Measurements from ENCODE around the gene VPS16. TPM values are rescaled to one million over a fixed set of nuclear protein-coding genes. Genes with fewer than 3 reads are reported as not detected.
A peak's percentile ranks its signal among the peaks of the same experiment; 100 is the strongest.

VPS16 gene
- total RNA-seq, 1 donor, result 32.0 TPM

DNA sequence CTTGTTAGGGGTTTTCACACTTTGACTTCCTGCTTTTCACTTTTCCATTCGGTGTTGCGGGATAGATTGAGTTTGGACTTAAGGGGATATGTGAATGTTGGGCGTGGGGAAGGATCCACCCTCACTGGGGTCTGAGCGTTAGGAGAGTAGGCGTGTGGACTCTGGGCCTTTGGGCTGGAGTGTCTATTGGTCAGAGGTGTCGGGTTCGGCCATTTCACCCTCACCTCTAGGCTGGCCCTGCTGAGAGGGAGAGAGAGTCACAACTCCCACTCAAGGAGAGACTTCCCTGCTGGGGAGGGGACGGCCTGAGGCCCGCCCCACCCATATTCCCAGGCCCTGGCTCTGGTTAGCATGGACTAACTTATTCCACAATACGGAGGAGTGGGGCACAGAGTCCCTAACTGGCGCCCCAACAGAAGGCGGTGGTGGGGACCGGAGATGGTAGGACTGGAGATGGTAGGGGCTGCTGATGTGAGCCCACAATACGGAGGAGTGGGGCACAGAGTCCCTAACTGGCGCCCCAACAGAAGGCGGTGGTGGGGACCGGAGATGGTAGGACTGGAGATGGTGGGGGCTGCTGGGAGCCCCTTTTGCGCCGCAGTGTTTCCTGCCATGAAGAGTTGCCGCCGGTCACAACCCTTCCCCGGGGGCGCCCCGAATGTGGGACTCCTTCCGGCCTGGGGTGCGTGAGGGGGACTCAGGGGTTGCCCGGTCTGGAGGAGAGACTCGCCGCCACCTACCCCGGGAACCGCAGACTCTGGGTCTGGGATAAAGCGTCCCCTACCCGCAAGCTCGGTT is 31.3 kb downstream of the VPS16 start:
- H3K4me3 ChIP-seq (ENCODE audit: low read depth, low read length), result peak overlapping the region; percentile 90
- DNase-seq (ENCODE audit: low read depth), result no peak
- TF ChIP-seq, protein P1, sequence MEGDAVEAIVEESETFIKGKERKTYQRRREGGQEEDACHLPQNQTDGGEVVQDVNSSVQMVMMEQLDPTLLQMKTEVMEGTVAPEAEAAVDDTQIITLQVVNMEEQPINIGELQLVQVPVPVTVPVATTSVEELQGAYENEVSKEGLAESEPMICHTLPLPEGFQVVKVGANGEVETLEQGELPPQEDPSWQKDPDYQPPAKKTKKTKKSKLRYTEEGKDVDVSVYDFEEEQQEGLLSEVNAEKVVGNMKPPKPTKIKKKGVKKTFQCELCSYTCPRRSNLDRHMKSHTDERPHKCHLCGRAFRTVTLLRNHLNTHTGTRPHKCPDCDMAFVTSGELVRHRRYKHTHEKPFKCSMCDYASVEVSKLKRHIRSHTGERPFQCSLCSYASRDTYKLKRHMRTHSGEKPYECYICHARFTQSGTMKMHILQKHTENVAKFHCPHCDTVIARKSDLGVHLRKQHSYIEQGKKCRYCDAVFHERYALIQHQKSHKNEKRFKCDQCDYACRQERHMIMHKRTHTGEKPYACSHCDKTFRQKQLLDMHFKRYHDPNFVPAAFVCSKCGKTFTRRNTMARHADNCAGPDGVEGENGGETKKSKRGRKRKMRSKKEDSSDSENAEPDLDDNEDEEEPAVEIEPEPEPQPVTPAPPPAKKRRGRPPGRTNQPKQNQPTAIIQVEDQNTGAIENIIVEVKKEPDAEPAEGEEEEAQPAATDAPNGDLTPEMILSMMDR (IDR thresholded peaks at IDR 0.05; ENCODE audit: insufficient read depth, low read length), result no peak

DNA sequence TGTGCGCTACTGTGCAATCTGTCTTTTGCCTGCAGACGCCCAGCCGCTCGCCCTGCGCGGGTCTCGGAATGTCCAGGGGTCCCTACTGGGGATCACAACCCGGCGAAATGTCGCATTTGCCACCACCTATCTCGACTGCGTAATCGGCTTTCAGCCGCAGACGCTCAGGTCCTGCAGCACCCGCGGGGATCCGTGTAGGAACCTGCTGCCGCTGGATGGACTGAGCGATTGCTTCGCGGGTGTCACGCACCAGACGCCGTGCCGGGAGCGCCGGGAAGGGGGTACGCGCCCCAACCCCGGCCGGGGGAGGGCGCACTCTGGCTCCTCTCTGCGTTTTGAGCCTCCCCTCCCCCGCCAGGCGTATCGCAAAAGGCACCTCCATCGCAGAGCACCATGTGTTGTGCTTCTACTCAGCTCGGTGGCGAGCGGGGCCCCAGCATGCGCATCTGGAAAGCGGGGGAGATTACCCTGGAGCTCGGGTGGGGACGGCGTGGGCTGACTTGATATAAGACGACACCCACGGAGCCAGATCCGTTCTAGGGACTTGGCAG is 32.0 kb downstream of the VPS16 start:
- peak; percentile 43 for DNase-seq (ENCODE audit: low read depth)
- peak overlapping the region; percentile 90 for H3K4me3 ChIP-seq (ENCODE audit: low read depth, low read length)
- TF ChIP-seq, protein P1 (IDR thresholded peaks at IDR 0.05; ENCODE audit: insufficient read depth, low read length), result peak; percentile 19

DNA sequence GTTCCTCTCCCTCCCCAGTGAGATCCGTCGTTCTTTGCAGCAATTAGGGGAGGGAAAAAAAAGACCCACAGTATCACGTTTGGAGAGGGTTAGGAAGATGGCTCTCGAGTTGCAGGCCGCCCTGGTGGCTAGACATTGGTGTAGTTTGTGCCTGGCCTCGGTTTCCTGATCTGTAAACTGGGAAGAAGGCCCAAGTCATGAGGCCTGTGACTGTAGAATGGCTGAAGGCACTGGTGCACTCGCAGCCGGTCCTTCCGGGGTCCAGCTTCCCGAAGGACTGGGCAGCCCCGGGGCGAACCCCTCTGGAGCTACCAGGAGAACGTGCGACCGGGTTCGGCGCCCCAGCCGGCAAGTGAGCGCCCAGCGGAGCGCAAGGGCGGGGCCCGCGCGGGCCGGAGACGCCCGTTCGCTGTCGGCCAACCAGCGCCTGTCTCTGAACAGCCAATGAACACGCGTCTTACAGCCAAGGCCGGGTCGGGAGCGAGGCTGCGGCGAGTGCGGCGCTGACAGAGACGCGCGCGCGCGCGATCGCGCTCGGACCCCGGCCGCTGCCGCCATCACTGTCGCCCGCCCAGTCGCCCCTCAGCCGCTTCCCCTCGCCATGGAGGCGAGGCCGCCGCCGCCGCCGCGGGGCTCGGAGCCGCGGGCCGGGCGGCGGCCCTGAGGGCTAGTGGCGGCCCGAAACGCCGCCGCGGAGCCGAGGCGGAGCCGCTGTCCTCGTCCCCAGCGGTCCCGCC is 32.6 kb downstream of the VPS16 start, which contains the start of gene PTPRA:
Gene PTPRA (plus strand): TSS at position 472 of the 737 bp plus-strand sequence. CDS start 90,797 bp downstream, outside the sequence.
- TF ChIP-seq, protein P1 (IDR thresholded peaks at IDR 0.05; ENCODE audit: insufficient read depth, low read length), result peak; percentile 9

DNA sequence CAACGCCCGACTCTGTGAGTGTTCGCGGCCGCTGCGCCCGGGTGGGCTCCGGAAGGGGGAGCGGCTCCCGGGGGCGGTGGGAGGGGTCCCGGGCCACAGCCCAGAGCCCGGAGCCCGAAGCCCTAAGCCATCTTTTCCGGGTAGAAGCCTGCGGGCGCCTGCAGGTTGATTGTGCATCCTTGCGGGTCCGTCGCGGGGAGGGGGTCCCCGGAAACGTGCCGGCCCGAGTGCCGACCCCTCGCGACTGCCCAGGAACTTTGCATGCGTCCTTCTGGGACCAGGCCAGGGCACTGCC is 33.1 kb downstream of the VPS16 start:
- TF ChIP-seq, protein P1 (IDR thresholded peaks at IDR 0.05; ENCODE audit: insufficient read depth, low read length), result peak; percentile 1
- H3K4me3 ChIP-seq (ENCODE audit: low read depth, low read length), result peak overlapping the region; percentile 90
- DNase-seq (ENCODE audit: low read depth), result peak; percentile 19

More for the DNA sequence above, 32.6 kb downstream of the VPS16 start, which contains the start of gene PTPRA:
- DNase-seq (ENCODE audit: low read depth), result peak; percentile 87
- peak within 1 kb of the TSS; percentile 90 for H3K4me3 ChIP-seq (ENCODE audit: low read depth, low read length)

DNA sequence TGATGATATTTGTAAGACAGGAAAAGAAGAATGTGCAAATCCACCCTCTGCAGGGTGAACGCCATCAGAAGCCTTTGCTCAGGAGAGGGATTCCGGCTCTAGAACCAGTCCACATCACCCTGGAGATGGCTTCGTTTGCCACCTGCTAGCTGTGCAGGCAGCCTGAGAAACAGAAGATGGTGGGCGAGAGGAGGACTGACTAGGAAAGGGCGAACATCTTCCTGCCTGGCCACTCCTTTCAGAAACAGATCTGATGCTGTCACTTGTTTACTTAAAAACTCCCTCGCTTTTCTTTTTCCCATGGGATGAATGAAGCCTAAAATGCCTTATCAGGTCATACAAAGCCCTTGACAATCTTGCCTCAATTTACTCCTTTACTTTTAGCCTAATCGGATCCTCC is 33.9 kb downstream of the VPS16 start:
- DNase-seq (ENCODE audit: low read depth), result peak; percentile 8
- TF ChIP-seq, protein P1 (IDR thresholded peaks at IDR 0.05; ENCODE audit: insufficient read depth, low read length), result no peak
- peak overlapping the region; percentile 90 for H3K4me3 ChIP-seq (ENCODE audit: low read depth, low read length)

DNA sequence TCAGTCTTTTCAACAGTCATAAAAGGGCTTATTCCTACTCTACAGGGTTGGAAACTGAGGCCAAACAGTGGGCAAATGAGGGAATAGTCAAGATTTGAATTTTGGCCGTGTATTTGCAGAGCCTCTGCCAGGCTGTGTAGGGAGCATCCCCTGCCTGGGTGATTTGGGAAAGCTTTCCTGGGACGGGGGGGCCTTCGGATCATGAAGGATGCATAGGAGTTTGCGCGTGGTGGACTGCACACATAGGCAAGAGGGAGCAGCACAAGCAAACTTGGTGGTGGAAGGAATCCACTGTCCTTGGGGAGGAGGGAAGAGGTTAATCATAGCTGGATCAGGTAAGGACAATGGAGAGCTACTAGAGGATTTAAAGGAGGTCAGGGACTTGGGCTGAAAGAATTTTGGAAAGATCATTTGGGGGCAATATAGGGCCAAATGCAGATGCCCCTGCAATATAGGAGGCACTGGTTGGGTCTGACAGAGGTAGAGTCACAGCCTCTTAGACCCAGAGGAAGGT is 35.2 kb downstream of the VPS16 start:
- TF ChIP-seq, protein P1 (IDR thresholded peaks at IDR 0.05; ENCODE audit: insufficient read depth, low read length), result no peak
- DNase-seq (ENCODE audit: low read depth), result no peak
- no peak overlapping the region for H3K4me3 ChIP-seq (ENCODE audit: low read depth, low read length)
